ENCODE measurements around the gene KCNQ1.

KCNQ1 gene

DNA sequence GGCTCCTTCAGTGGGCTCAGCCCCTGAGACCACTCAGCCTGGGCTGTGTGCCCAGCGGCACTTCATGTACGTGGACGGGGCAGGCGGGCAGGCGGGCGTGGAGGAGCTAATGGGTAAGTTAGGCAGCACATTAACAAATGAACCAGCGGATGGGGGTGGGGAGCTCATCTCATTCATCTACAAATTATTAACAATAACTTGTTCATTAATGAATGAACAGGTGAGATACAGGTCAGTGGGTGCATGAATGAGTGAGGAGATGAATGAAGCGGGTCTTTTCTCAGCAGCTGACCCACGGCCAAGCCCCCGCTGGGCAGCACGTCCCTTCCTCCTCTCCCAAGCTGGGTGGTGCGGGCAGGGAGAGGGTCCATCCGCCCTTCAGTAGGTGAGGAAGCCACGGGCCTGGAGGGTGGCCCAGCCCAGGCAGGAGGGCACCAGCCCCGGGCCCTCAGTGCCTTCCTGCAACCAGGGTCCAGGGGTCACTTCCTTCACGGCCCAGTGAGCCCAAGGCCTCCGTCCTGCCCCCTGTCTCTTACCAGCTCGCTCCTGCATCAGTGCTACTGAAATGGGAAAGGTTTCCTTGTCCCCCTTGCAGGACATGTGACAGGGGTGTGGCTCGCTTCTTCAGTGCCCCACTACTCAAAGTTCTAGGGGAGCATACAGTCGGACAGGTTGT, 315.5 kb downstream of the KCNQ1 start:
- DNase-seq = no peak

DNA sequence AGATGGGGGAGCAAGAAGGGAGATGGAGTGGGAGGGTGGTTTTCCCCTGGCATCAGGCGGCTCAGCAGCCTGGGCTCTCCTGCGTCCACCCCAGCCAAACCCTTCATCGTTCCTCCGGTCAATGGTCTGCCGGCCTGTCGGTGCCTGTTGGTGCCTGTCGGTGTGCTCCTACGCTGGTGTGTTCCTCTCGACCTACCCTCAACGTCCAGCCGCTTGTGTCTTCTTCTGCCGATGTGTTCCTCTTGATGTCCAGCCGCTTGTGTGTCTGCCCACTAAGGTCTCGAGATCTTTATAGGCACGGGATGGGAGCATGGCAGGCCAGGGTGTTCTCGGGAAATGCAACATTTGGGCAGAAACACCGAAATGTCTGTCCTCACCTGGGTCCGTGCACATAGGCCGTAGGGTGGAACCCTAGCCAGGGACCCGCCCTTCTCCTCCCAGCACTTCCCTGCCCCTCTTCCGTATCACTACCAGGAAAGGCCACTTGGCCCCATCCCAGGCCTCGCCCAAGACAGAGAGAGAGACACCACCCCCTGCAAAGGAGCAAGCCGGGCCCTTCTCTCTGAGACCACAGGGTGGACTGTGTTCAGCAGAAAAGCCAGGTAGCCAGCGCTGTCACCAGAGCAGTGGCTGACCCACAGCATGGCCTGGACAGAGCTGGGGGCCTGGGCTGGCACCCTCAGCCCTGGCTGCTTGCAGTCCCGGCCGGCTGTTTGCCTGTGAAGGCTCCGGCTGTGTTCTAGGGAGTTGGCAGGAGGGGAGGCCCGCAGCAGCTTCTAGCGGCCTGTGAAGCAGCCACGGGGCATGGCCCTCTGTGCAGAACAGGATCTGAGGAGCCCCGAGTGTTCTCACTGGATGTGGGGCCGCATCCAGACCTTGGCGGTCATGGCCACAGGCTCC, 316.6 kb downstream of the KCNQ1 start:
- no peak for DNase-seq

DNA sequence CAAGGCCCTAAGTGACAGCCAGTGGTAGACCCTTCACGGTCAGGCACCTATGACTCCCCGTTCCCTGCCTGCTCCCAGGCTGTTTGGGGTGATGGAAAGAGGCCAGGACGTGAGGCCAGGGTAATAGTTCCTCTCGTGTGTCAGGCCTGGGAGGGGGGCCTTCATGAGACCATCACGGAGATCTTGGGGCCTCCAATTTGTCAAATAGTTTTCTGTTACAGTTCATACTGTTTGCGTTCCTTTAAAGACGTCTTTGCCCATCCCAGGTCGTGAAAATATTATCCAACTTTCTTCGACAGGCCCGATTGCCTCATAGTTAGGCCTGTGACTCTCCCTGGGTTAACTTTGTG, 317.2 kb downstream of the KCNQ1 start:
- DNase-seq = no peak

DNA sequence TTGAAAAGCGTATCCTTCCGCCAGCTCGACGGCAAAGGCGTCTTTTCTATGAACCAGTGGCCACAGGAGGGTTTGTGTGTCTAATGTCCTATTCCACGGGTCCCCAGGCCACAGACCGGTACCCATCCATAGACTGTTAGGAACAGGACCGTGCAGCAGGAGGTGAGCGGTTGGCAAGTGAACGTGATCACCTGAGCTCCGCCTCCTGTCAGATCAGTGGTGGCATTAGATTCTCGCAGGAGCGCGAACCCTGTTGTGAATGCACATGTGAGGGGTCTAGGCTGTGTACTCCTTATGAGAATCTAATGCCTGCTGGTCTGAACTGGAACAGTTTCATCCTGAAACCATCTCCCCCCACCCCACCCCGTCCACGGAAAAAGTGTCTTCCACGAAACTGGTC, 317.6 kb downstream of the KCNQ1 start:
- DNase-seq = no peak

DNA sequence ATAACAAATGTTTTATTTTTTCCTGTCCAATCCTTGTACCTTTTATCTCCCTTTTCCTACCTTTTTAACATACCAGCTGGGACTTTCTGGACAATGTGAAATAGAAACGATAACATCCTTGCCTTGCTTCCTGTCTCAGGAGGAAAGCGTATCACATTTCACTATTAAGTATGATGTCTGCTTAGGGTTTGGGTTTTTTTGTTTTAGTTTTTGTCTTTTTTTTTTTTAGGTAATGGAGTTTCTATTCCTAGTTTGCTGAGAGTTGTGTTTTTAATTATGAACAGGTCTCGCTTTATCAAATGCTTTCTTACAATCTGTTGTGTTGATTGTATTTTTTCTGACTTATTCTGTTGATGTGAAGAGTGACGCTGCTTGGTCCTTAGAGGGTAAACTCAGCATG, 319.2 kb downstream of the KCNQ1 start:
- DNase-seq = no peak

DNA sequence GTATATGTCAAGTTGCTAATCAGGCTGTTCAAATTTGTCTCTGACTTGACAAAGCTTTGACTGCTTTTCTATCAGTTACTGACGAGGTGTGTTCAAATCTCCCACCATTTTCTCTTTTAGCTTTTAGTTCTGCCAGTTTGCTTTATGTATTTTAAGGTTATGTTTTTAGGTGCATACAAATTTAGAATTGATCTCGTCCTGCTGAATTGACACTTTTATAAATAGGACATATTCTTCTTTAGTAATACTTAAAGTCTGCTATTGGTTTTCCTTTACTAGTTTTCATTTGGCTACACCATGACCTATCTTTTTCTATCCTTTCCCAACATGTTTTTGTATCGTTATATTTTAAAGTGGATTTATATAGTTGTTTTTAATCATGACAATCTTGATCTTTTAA, 320.7 kb downstream of the KCNQ1 start:
- DNase-seq = no peak

DNA sequence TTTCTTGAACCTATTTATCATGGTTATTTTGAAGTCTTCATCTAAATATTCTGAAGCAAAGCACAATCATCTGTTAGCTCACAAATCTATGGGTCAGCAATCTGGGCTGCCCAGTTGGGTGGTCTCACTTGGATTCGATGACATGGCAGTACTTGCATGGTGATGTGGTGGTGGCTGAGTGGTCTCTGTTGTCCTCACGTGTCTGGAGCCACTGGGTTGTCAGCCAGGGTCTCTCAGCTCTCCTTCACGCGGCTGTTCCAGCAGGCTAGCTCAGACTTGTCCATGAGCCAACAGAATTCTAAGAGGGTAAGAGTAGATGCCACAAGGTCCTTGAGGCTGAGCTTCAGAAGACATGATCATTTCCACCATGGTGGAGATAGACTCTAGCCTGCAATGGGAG, 321.4 kb downstream of the KCNQ1 start:
- no peak for DNase-seq

DNA sequence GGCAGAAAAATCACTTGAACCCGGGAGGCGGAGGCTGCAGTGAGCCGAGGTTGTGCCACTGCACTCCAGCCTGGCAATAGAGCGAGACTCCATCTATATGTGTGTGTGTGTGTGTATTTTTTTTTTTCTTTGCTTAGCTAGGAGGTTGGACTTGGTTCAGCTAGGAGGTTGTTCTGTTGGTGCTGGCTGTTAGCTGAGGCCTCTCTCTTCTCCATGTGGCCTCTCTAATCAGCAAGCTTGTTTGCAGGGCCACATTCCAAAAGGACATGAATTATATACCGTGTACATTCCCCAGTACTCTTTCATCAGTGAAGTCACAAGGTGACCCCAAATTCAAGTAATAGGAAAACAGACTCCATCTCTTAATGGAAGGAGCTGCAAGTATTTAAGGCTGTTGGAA, 322.3 kb downstream of the KCNQ1 start:
- DNase-seq = no peak

DNA sequence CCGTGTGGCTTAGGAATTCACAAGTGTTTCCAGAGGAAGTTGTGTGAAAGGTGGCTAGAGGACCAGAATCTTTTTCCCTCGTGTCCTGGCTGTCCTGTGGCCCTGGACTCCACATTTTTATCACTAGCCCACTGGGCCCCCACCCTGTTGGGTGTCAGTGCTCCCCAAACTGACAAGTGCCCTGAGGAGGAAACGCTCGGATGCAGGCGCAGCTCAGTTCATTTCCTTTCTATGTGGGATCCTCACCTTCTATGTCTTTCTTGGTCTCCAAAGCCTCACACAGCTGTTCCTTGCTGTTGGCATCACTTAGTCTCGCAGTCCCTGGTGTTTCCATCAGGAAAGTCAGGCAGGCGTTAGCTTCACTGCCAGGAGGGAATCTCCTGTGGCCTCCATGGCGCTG, 323.0 kb downstream of the KCNQ1 start:
- DNase-seq = no peak

DNA sequence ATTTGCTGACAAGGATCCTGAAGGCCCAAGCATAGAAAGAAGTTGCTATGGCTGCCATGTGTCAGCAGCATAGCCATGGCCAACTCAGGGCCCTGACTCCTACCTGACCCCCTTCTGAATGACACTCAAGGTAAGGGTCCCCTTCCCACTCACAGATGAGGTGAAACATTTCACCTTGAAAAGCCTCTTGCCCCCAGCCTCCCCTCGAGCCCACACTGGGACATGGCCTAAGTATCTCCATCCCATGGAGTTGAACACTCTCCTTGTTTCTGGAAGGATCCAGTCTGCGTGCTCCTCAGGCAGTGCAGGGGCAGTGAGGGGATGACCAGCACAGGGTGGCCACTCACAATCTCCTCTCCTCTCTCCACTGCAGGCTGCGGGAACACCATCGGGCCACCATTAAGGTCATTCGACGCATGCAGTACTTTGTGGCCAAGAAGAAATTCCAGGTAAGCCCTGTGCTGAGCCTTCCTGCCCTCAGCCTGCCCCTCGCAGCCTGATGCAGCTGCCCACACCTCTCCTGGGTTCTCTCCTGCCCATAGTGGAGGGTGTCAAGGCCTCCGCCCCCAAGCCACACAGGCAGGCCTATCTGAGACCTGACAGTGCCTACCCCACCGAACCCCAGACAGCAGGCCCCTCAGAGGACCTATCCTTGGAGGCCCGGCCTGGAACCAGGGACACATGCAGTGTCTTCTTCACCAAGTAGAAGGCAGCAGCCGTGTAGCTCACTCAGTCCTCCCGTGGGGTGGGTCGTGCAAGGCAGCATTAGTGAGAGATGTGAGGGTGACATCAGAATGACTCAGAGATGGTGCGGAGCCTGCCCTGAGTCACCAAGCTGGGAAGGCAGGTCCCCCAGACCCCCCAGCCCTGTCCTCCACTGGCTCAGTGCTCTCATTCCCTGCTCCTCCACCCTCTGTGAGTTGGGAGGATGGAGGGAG, 323.9 kb downstream of the KCNQ1 start:
- peak; percentile 93 for DNase-seq

DNA sequence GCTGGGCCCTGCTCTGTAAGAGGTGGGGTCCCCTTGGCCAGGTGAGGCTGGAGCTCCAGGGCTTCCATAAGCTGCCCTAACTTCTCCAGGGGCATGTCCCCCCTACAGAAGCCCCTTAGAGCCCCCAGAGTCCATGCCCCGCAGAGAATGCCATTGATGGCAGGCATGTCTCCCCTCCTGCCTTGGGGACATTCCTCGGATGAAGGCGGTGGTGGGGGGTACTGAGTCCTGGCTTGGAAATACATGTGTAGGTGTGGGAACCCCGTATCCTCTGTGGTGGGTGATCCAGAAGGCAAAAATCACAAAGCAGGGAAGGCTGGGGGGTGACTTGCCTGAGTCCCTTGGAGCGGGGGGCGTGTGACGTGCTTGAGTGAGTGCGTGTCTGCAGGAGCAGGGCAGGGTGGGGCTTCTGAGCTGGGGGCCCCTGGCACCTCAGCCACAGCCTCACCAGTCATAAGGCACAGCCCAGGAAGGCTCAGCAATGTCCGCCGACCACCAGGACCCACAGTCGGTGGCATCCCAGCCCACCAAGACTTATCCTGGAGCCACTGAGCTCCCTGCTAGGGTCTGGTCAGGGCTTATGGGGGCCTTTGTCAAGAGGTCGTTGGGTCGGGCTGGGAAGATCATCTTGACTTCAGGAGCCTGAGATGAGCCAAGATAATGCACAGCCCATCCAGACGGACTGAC, 324.7 kb downstream of the KCNQ1 start:
- DNase-seq = no peak

DNA sequence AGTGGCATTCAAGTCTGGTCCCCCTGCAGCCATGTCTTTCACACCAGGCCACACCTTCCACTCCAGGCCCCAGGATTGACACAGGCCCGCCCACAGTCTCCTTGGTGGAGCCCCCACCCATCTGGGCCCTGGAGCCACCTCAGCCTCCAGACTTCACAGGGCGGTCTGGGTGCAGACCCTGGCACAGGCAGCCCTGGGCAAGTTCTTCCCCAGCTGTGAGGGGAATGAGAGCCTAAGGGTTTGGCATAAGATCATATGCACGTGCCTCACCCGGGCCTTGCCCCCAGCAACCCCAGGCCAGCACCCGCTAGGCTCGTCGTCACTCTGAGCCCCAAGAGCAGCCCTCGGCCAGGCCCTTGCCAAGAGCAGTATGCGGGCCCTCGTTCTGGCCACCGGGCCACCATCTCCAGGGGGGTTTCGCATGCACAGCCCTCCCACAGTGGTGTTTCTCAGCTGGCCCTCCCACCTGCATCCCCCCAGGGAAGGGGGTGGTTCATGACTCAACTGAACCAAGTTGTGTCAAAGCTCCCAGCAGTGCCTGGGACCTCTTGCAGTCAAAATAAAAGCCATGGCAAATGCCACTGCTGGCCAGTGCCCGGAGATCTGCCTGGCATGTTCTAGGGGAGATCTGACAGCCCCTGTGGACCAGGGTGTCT, 325.4 kb downstream of the KCNQ1 start:
- no peak for DNase-seq

DNA sequence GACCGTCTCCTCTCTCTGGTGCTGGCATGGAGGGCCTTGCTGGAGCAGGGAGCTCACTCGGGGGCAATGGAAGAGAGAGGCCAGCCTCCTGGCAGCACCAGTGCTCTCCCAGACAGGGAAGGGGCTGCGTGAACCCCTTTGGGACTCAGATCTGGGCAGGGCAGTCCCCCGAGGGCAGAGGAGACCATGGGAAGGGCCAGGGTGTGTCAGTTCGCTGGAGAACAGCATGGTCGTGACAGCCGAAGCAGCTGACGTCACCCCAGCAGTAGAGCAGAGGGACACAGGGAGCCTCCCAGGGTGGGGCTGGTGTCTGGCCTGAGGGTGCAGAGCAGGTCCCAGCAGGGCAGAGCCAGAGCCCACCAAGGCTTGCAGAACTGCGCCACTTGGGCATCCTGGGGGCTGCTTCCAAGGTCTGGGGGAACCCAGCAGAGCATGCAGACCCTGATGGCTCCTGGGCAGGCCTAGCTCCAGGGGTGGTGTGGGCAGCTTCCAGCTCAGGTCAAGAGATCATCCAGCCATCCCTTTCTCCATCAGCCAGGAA, 326.0 kb downstream of the KCNQ1 start:
- no peak for DNase-seq

DNA sequence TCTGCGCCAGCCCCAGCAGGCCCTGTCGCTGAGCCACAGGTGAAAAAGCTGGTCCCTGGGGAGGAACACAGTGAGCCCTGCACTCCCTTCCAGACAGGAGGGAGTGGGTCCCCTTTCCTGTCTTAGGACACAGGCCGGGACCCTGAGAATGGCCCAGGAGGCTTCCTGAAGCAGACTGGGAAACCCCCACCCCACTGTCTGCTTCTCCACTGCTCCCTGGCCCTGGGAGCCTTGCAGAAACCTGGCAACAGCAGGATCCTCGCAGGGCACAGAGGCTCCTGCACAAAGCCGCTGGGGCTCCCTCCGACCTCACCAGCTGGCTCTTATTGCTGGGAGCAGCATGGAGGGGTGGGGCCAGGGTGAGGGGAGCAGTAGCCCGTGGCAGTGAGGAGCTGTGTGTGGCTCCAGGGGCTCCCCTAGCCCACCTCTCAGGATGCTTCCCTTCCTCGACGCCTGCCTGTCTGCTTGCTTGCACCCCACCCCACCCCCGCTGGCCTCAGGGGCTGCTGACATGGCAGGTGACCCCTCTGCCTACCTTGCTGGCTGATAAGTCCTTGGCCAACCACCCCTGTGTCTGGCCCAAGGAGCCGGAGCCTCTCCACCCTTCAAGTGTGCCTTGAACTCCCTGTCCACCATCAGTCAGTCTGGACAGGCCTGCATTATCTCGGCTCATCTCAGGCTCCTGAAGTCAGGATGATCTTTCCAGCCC, 327.1 kb downstream of the KCNQ1 start:
- DNase-seq = no peak

DNA sequence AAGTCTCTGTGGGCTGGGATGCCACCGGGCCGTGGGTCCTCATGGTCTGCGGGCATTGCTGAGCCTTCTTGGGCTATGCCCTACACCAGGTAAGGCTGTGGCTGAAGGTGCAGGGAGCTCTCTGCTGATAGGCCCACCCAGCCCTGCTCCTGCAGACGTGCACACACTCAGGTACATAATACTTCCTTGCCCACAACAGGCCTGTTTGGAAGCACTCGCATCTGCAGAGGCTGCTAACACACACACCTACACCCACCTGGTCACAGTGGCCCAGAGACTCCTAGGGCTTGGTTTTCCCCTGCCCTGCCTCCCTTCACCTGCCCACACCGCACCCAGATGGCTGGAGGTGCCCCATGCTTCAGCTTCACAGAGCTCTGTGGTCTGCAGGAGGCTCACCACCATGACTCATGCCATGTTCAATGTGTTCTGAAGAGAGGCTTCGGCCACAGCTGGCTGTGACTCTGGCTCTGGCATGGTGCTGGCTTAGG, 327.8 kb downstream of the KCNQ1 start:
- peak; percentile 53 for DNase-seq

DNA sequence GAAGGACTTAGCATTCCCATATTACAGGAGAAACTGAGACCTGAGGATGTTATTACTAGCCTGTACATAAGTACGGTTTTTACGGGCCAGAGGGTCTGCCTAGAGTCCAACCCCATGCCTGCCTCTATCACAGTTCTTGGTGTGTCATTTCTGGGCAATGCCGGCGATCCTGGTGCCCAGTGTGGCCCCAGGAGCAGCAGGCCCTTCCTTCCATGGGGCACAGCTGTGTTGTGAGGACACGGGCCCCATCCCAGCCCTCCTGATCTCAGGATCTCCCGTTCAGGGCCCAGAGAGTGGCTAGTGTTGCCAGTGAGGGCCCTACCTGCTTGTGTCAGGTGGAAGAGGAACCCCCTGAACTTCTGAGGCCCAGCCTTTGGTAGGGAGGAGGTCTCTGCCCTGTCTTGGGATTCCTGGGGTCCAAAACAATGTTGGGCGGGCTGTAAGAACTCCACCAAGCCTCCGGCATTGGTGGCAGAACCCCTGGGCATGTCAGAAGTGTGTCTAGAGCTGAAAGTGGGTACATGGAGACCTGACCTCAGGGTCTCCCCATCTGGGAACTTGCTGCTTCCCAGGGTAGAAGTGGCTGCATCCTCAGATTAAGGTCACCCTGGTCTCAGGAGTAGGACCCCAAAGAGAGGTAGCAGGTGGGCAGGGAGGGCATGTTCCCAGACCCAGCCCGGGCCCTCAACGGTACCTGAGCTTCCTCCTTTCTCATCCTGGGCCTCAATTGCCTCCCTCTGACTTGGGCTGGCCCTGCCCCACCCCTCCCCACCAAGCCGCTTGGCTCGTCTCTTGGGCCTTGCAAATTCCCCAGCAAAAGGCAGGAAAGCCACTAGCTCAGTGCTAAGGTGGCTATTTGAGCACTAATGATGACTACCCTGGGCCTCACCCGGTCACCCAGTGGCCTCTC, 329.6 kb downstream of the KCNQ1 start:
- DNase-seq = no peak

DNA sequence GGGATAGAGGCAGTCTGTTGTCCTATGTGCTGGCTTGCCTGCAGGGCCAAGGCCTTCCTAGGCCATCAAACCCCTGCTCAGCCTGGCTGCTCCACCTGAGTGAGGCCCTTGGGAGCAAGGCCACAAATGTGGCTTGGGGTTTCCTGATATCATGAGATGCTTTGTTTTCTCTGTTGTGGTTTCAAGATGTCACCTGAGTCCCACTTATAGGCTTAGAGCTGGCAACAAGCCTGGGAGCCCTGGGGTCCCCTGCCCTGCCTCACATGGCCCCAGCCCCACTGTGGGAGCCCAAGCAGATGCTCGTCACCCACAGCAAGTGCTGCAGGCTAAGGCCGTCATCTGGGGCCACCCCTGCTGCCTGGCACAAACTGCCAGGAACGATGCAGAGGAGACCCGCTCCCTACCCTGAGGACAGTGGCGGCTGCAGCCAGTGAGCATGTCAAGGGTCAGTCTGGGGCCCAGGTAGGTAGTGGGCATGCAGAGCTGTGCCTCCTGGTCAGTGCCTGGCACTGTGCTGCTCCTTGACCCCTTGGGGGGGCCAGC, 330.3 kb downstream of the KCNQ1 start:
- DNase-seq = no peak

DNA sequence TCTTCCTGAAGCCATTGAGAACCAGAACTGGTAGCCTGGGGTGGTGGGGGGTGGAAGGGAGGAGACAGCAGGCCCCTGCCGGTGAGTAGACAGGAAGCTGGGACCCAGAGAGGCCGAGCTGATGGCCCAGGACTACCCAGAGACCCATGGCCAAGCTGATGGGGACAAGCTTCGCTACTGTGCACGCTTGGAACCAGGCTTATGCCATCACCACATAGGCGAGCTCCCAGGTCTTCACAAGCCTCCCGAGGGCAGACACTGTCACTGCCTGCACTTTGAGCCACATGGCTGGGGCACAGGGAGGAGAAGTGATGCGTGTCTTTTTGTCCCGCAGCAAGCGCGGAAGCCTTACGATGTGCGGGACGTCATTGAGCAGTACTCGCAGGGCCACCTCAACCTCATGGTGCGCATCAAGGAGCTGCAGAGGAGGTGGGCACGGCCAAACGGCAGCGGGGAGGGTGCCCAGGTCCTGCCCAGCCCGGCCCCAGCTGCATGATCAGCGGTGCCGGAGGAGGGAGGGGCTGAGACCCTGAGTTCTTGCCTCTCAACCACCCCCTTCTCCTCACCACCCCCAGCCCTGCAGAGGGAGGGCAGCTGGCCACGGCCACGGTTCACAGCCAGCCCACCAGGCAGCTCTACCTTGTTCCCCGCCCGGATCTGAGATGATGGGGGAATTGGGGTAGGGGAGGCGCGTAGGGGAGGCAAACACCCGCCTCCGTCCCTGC, 331.0 kb downstream of the KCNQ1 start:
- no peak for DNase-seq

Measured in fibroblast of skin of right biceps (primary cell).